H1 (cell line): ENCODE measurements around the gene RAB26. TPM values are rescaled to one million over a fixed set of nuclear protein-coding genes. Genes with fewer than 3 reads are reported as not detected.

Source experiments
- CHD7 ChIP-seq: fragments of 300-600 bp; sonication (generic); IDR thresholded peaks from 2 replicates; pipeline ENCODE4 v1.7.1; 2012; ENCODE audit warnings: low read length, moderate library complexity, mild to moderate bottlenecking, inconsistent platforms; ENCODE audit not compliant: insufficient replicate concordance
- JUND ChIP-seq: IDR thresholded peaks from 2 replicates; pipeline ENCODE4 v1.6.1; 2011; ENCODE audit warnings: mild to moderate bottlenecking, improper control_type of control experiment, low read length
- KDM4A ChIP-seq: IDR thresholded peaks from one replicate; pipeline ENCODE4 v1.7.1; 2012; ENCODE audit warnings: low read depth, mild to moderate bottlenecking, moderate library complexity, low read length, inconsistent platforms; ENCODE audit not compliant: severe bottlenecking
- POU5F1 ChIP-seq: IDR thresholded peaks from 2 replicates; pipeline ENCODE4 v1.6.1; 2011; ENCODE audit warnings: low read depth, mild to moderate bottlenecking, low read length, moderate library complexity
- RFX5 ChIP-seq: IDR thresholded peaks from 2 replicates; pipeline ENCODE4 v1.6.1; 2011; ENCODE audit warnings: low read depth, low read length, improper control_type of control experiment, borderline replicate concordance
- SUZ12 ChIP-seq: fragments of 200-600 bp; sonication (generic); IDR thresholded peaks from 2 replicates; pipeline ENCODE4 v1.6.1; 2012; ENCODE audit warnings: mild to moderate bottlenecking, inconsistent platforms, low read length, moderate library complexity, mixed read lengths
- polyA plus RNA-seq, 7 experiments: library from polyadenylated mRNA; depleted of rRNA in 3 of 7; stranded (reverse) in 5 of 7; unstranded in 2 of 7; fragments of >200 nt in 5 of 7; fragments of 200-250 nt in 2 of 7; gene quantifications; 1 replicate in 5 of 7; 2 replicates in 1 of 7; 4 replicates in 1 of 7; pipeline versions ENCODE4 v1.2.1 to v1.2.3, GENCODE V29; 2011 to 2013; ENCODE audit warnings: missing spikeins in 2 of 7, mixed read lengths in 2 of 7
- total RNA-seq: library from RNA; stranded (reverse); fragmentation: NEBNext Ultra II Directional; extraction: Animal tissue kit (Norgen Biotek cat#: 25700); gene quantifications from 2 replicates; pipeline ENCODE4 v1.2.1, GENCODE V29; 2021

Gene RAB26
- total and polyA plus RNA-seq, 2 of the 8 experiments (the other 6 are each of a cell fraction or from before 2014, with no cell fraction given), result 4.3 to 5.4 TPM

GRCh38 chr16:2190659-2191445 is 42.4 kb downstream of the RAB26 start (continued):
- no peak for TF ChIP-seq CHD7
- no peak for TF ChIP-seq POU5F1
- no peak for TF ChIP-seq KDM4A
- no peak for TF ChIP-seq RFX5
- TF ChIP-seq SUZ12, result no peak
- TF ChIP-seq JUND, result no peak
